Ectodermal cell (in vitro differentiated cells): ENCODE data around the gene LHCGR.
"Not testable (repeated sequence)": the region's sequence is repeated elsewhere in the genome, so short reads cannot be mapped to it uniquely, and the experiment has no call there.

Source experiments
- H3K27ac ChIP-seq: 2 replicates; pipeline ENCODE4 v1.7.0; 2013; ENCODE audit warnings: mild to moderate bottlenecking, low read depth, low read length; ENCODE audit not compliant: insufficient read depth, poor library complexity, severe bottlenecking
- H3K27me3 ChIP-seq: 2 replicates; pipeline ENCODE4 v1.7.0; 2013; ENCODE audit warnings: mild to moderate bottlenecking, low read length; ENCODE audit not compliant: insufficient read depth, control insufficient read depth, poor library complexity, severe bottlenecking
- H3K36me3 ChIP-seq: one replicate; pipeline ENCODE4 v1.7.0; 2013; ENCODE audit warnings: low read length; ENCODE audit not compliant: control insufficient read depth, insufficient read depth
- H3K4me1 ChIP-seq: one replicate; pipeline ENCODE4 v1.7.0; 2013; ENCODE audit warnings: low read length; ENCODE audit not compliant: control insufficient read depth, insufficient read depth
- H3K4me3 ChIP-seq: 2 replicates; pipeline ENCODE4 v1.7.0; 2013; ENCODE audit warnings: low read depth, low read length, control low read depth; ENCODE audit not compliant: insufficient read depth
- H3K9me3 ChIP-seq: 2 replicates; pipeline ENCODE4 v1.7.0; 2013; ENCODE audit warnings: mild to moderate bottlenecking, low read length, moderate library complexity; ENCODE audit not compliant: control insufficient read depth
- WGBS, 2 experiments: methylation state at CpG; one replicate each; pipeline ENCODE4 v1.1.7; 2013; ENCODE audit warnings: missing lambda C conversion rate in 2 of 2; 5-methylcytosine and 5-hydroxymethylcytosine counted together

Gene LHCGR

GRCh38 chr2:48749291-48750127, 6.0 kb downstream of the LHCGR start:
- Histone ChIP-seq H3K4me1 (peaks cover 16% of the 10 kb centered on the region), H3K4me3 (no peak overlapping the region), H3K36me3 (no peaks in the 10 kb centered on the region), H3K27ac (no peak overlapping the region), H3K9me3 (no peaks in the 10 kb centered on the region), H3K27me3 (peaks cover 6% of the 10 kb centered on the region)
- 92 to 93% methylated on average over 2 of the region's 2 CpGs for WGBS, 2 experiments

- H3K27me3 ChIP-seq, result no peaks in the 10 kb centered on the region
- H3K36me3 ChIP-seq, result no peaks in the 10 kb centered on the region
- H3K27ac ChIP-seq, result no peak overlapping the region
- H3K4me3 ChIP-seq, result no peak overlapping the region
- H3K9me3 ChIP-seq, result no peaks in the 10 kb centered on the region
- no peaks in the 10 kb centered on the region for H3K4me1 ChIP-seq
- 85 to 90% methylated on average over 4 to 6 of the region's 6 CpGs for WGBS, 2 experiments
These were observed 8.2 kb downstream of the LHCGR start for GRCh38 chr2:48747319-48747718.

DNA sequence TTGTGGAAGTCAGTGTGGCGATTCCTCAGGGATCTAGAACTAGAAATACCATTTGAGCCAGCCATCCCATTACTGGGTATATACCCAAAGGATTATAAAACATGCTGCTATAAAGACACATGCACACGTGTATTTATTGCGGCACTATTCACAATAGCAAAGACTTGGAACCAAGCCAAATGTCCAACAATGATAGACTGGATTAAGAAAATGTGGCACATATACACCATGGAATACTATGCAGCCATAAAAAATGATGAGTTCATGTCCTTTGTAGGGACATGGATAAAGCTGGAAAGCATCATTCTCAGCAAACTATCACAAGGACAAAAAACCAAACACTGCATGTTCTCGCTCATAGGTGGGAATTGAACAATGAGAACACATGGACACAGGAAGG, 16.3 kb downstream of the LHCGR start:
- H3K27me3 ChIP-seq, H3K9me3 ChIP-seq, H3K4me1 ChIP-seq, H3K36me3 ChIP-seq, H3K27ac ChIP-seq, H3K4me3 ChIP-seq: not testable (repeated sequence)
- 83% methylated on average over 1 of the region's 4 CpGs; no CpG with 5 or more reads in 1 of the 2 experiments for WGBS, 2 experiments

- no peaks in the 10 kb centered on the region for H3K4me1 ChIP-seq
- no peak overlapping the region for H3K27ac ChIP-seq
- H3K27me3 ChIP-seq, result no peaks in the 10 kb centered on the region
- no peaks in the 10 kb centered on the region for H3K9me3 ChIP-seq
- no peaks in the 10 kb centered on the region for H3K36me3 ChIP-seq
- no peak overlapping the region for H3K4me3 ChIP-seq
- WGBS, 2 experiments, result 93 to 96% methylated on average over 1 of the region's 2 CpGs
These were observed 16.7 kb downstream of the LHCGR start for GRCh38 chr2:48738806-48739205.

- H3K36me3 ChIP-seq, result no peaks in the 10 kb centered on the region
- H3K4me3 ChIP-seq, result no peak overlapping the region
- WGBS, 2 experiments, result 93 to 95% methylated on average over 2 of the region's 2 CpGs
- H3K27ac ChIP-seq, result no peak overlapping the region
- H3K4me1 ChIP-seq, result peaks cover 11% of the 10 kb centered on the region
- no peaks in the 10 kb centered on the region for H3K9me3 ChIP-seq
- H3K27me3 ChIP-seq, result no peaks in the 10 kb centered on the region
These were observed 19.3 kb downstream of the LHCGR start for GRCh38 chr2:48736251-48736650.

DNA sequence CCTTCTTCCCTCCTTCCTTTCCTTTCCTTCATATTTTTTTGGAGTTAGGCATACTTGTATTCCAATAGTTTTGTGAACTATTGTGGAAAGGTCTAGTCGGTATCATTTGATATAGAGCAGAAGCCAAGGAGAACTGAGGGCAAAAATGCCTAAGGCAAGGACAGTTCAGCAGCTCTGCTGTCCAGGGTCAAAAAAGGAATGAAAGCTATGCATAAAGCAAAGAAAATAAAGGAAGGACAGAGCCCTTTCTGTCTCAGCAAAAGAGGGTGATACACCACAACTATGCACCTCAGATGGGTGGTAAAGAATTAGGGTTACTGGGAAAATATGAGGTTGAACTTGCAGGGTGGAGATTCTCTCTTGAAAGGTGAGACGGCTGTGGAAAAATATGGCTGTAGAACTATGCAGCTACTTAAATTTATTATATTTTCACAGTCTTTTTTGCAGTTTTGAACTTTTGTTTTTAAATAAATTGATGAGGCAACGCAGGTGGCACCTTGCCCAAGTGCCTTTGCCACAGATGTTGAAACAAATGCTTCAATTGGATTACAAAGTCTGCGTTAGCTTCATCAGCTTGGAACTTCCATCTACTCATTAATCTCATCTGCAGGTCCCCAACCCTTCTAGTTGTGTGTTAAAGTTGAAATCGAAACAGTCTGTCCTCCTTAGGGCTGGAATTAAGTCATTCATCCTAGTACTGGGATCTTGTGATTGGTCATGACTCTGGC, 20.8 kb downstream of the LHCGR start:
- 91 to 97% methylated on average over 4 to 5 of the region's 5 CpGs for WGBS, 2 experiments

DNA sequence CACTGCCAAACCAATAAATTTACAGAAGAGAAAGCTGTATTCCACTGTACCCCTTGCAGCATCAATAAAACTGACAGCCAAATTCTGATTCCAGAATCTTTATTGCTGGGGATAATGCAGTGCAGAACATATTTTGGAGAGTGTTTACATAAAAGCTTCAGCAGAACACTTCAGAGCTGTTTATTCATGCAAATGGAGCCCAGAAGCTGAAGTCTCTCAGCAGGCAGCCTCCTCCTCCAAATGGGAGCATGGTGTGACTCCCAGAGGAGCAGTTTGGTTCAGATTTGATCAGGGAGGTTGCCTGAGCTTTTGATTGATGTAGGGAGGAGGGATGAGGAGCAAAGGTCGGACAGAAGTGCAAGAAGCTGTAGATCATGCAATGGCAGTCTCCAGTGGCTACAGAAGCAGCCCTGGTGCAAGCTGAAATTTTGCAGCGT, 22.4 kb downstream of the LHCGR start:
- Histone ChIP-seq H3K27me3 (no peaks in the 10 kb centered on the region), H3K4me3 (no peak overlapping the region), H3K4me1 (peaks cover 21% of the 10 kb centered on the region), H3K27ac (no peak overlapping the region), H3K36me3 (no peaks in the 10 kb centered on the region), H3K9me3 (no peaks in the 10 kb centered on the region)
- 51 to 59% methylated on average over 2 of the region's 2 CpGs for WGBS, 2 experiments

More for the DNA sequence above, 20.8 kb downstream of the LHCGR start:
- Histone ChIP-seq H3K27me3 (no peaks in the 10 kb centered on the region), H3K9me3 (no peaks in the 10 kb centered on the region), H3K4me3 (no peak overlapping the region), H3K36me3 (no peaks in the 10 kb centered on the region), H3K4me1 (peaks cover 11% of the 10 kb centered on the region), H3K27ac (no peak overlapping the region)

GRCh38 chr2:48728840-48729239, 26.7 kb downstream of the LHCGR start:
- H3K27me3 ChIP-seq, result no peaks in the 10 kb centered on the region
- no peak overlapping the region for H3K27ac ChIP-seq
- H3K36me3 ChIP-seq, result no peaks in the 10 kb centered on the region
- H3K4me3 ChIP-seq, result no peak overlapping the region
- no peaks in the 10 kb centered on the region for H3K9me3 ChIP-seq
- peaks cover 21% of the 10 kb centered on the region for H3K4me1 ChIP-seq

- 82 to 87% methylated on average over 2 of the region's 2 CpGs for WGBS, 2 experiments
- Histone ChIP-seq H3K27me3 (no peaks in the 10 kb centered on the region), H3K36me3 (no peaks in the 10 kb centered on the region), H3K27ac (no peak overlapping the region), H3K9me3 (no peaks in the 10 kb centered on the region), H3K4me3 (no peak overlapping the region), H3K4me1 (peaks cover 17% of the 10 kb centered on the region)
These were observed 27.2 kb downstream of the LHCGR start for GRCh38 chr2:48728295-48728694.

GRCh38 chr2:48727560-48727959, 28.0 kb downstream of the LHCGR start:
- H3K4me1 ChIP-seq, result peaks cover 15% of the 10 kb centered on the region
- H3K27me3 ChIP-seq, result no peaks in the 10 kb centered on the region
- no peak overlapping the region for H3K4me3 ChIP-seq
- no peaks in the 10 kb centered on the region for H3K36me3 ChIP-seq
- WGBS, 2 experiments, result 82 to 100% methylated on average over 1 of the region's 2 CpGs
- no peaks in the 10 kb centered on the region for H3K9me3 ChIP-seq
- no peak overlapping the region for H3K27ac ChIP-seq
